Neuronal stem cell (in vitro differentiated cells): ENCODE results near the gene ADARB1.

Source experiments
- DNase-seq: peaks from one replicate; pipeline ENCODE4 v3.0.0-alpha.2; 2013; ENCODE audit warnings: low spot score
- H2AFZ ChIP-seq: one replicate; pipeline ENCODE4 v1.6.1; 2013; ENCODE audit warnings: mild to moderate bottlenecking, low read length, inconsistent platforms
- H2AK5ac ChIP-seq: 2 replicates; pipeline ENCODE4 v1.6.1; 2013; ENCODE audit warnings: low read depth, mild to moderate bottlenecking, inconsistent platforms, low read length, moderate library complexity, mixed read lengths
- H2BK120ac ChIP-seq: 2 replicates; pipeline ENCODE4 v1.6.1; 2013; ENCODE audit warnings: low read depth, mild to moderate bottlenecking, inconsistent platforms, low read length, moderate library complexity, mixed read lengths
- H2BK12ac ChIP-seq: one replicate; pipeline ENCODE4 v1.6.1; 2013; ENCODE audit warnings: low read length, inconsistent platforms
- H2BK15ac ChIP-seq: 2 replicates; pipeline ENCODE4 v1.6.1; 2013; ENCODE audit warnings: mild to moderate bottlenecking, low read length, inconsistent platforms, mixed read lengths
- H2BK5ac ChIP-seq: one replicate; pipeline ENCODE4 v1.6.1; 2013; ENCODE audit warnings: inconsistent platforms, mild to moderate bottlenecking, low read length, moderate library complexity
- H3K14ac ChIP-seq: one replicate; pipeline ENCODE4 v1.6.1; 2013; ENCODE audit warnings: low read length, inconsistent platforms
- H3K18ac ChIP-seq: 2 replicates; pipeline ENCODE4 v1.6.1; 2013; ENCODE audit warnings: low read length, inconsistent platforms
- H3K23ac ChIP-seq: 2 replicates; pipeline ENCODE4 v1.6.1; 2013; ENCODE audit warnings: low read depth, mild to moderate bottlenecking, mixed read lengths, low read length, inconsistent platforms; ENCODE audit not compliant: poor library complexity
- H3K27ac ChIP-seq: replicated peaks from 3 replicates; pipeline ENCODE4 v1.5.1; 2013; ENCODE audit warnings: low read length, inconsistent platforms
- H3K27me3 ChIP-seq, 3 experiments: 2 replicates each; pipeline ENCODE4 v1.6.1; 2013; ENCODE audit warnings: low read length in 3 of 3, mild to moderate bottlenecking in 2 of 3, inconsistent platforms in 1 of 3, low read depth in 1 of 3, mixed read lengths in 1 of 3, moderate library complexity in 1 of 3; ENCODE audit not compliant: control insufficient read depth in 3 of 3, insufficient read depth in 3 of 3
- H3K36me3 ChIP-seq, 2 donors: replicated peaks in 1 of 2; 2 replicates each; pipeline ENCODE4 v1.6.1; 2013; ENCODE audit warnings: low read length in 2 of 2; ENCODE audit not compliant: control insufficient read depth in 2 of 2, insufficient read depth in 2 of 2
- H3K4ac ChIP-seq: 2 replicates; pipeline ENCODE4 v1.6.1; 2013; ENCODE audit warnings: inconsistent platforms, mild to moderate bottlenecking, low read length, moderate library complexity
- H3K4me1 ChIP-seq, 2 donors: 1 replicate in 1 of 2; 2 replicates in 1 of 2; pipeline ENCODE4 v1.6.1; 2013; ENCODE audit warnings: low read length in 2 of 2, low read depth in 1 of 2; ENCODE audit not compliant: control insufficient read depth in 2 of 2, insufficient read depth in 1 of 2
- H3K4me2 ChIP-seq: one replicate; pipeline ENCODE4 v1.6.1; 2013; ENCODE audit warnings: mild to moderate bottlenecking, low read length, inconsistent platforms; ENCODE audit not compliant: insufficient read depth, poor library complexity, severe bottlenecking
- H3K4me3 ChIP-seq, 2 donors: 2 replicates each; pipeline ENCODE4 v1.5.1; 2013; ENCODE audit warnings: low read length in 2 of 2, mild to moderate bottlenecking in 2 of 2, inconsistent platforms in 1 of 2, moderate library complexity in 1 of 2
- H3K79me1 ChIP-seq: one replicate; pipeline ENCODE4 v1.6.1; 2013; ENCODE audit warnings: low read depth, mild to moderate bottlenecking, inconsistent platforms, low read length, moderate library complexity
- H3K9ac ChIP-seq: one replicate; pipeline ENCODE4 v1.6.1; 2013; ENCODE audit warnings: mild to moderate bottlenecking, low read depth, low read length, inconsistent platforms; ENCODE audit not compliant: poor library complexity
- H3K9me3 ChIP-seq, 2 donors: replicated peaks in 1 of 2; 2 replicates each; pipeline versions ENCODE3 to v1.6.1; 2013; ENCODE audit warnings: low read length in 2 of 2, mild to moderate bottlenecking in 2 of 2, inconsistent platforms in 1 of 2, low read depth in 1 of 2, mixed read lengths in 1 of 2, moderate library complexity in 1 of 2; ENCODE audit not compliant: control insufficient read depth in 2 of 2, insufficient read depth in 1 of 2
- H4K8ac ChIP-seq: one replicate; pipeline ENCODE4 v1.6.1; 2013; ENCODE audit warnings: low read depth, mild to moderate bottlenecking, inconsistent platforms, low read length, moderate library complexity
- H4K91ac ChIP-seq: one replicate; pipeline ENCODE4 v1.6.1; 2013; ENCODE audit warnings: low read length, low read depth, mild to moderate bottlenecking, inconsistent platforms; ENCODE audit not compliant: poor library complexity
- WGBS, 2 donors: extraction: QIAGEN DNeasy Blood & Tissue Kit; methylation state at CpG; one replicate each; pipeline ENCODE4 v1.1.7; 2013; ENCODE audit warnings: missing lambda C conversion rate in 2 of 2, mixed read lengths in 1 of 2; ENCODE audit not compliant: insufficient read length in 2 of 2, insufficient replicate concordance in 1 of 2; ENCODE audit errors: extremely low coverage in 2 of 2; 5-methylcytosine and 5-hydroxymethylcytosine counted together

The ADARB1 gene

DNA sequence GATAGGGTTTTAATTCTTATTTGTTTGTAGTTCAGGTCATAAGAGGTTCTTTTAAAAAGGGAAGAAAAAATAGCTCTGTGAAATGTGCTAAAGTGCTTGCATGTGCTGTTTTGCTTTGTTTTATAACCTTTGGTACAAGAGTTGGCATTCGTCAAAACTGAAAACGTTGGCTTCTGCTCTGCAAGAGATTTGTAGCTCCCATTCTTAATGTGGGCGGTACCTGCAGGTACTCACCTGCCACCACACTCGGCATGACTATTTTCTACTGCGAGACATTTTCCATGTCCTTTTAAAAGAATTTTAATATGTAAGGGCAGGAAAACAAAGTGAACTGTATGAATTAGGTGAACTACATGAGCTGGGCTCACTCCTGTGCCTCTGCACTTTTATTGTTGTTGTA, 92.6 kb downstream of the ADARB1 start:
- H2BK5ac ChIP-seq, result no peak overlapping the region
- H4K91ac ChIP-seq, result no peak overlapping the region
- no peak overlapping the region for H4K8ac ChIP-seq
- no CpG with 5 or more reads among the region's 5 CpGs for WGBS, 2 donors
- H3K23ac ChIP-seq, result no peak overlapping the region
- H3K9ac ChIP-seq, result no peak overlapping the region
- H3K14ac ChIP-seq, result no peak overlapping the region
- no peak overlapping the region for H2AK5ac ChIP-seq
- H2BK12ac ChIP-seq, result no peak overlapping the region
- no peak overlapping the region for H3K18ac ChIP-seq
- H3K9me3 ChIP-seq, result no peaks in the 10 kb centered on the region
- no peak overlapping the region for H3K4me3 ChIP-seq
- H3K4ac ChIP-seq, result no peak overlapping the region
- DNase-seq, result no peak
- H3K27me3 ChIP-seq, result no peaks in the 10 kb centered on the region
- H2BK15ac ChIP-seq, result no peak overlapping the region
- H3K79me1 ChIP-seq, result no peaks in the 10 kb centered on the region
- no peak overlapping the region for H3K27ac ChIP-seq
- no peak overlapping the region for H2AFZ ChIP-seq
- H3K36me3 ChIP-seq, result no peaks in the 10 kb centered on the region
- no peak overlapping the region for H3K4me2 ChIP-seq
- H2BK120ac ChIP-seq, result no peak overlapping the region
- H3K4me1 ChIP-seq, result peaks cover 9% of the 10 kb centered on the region in 2 donors

DNA sequence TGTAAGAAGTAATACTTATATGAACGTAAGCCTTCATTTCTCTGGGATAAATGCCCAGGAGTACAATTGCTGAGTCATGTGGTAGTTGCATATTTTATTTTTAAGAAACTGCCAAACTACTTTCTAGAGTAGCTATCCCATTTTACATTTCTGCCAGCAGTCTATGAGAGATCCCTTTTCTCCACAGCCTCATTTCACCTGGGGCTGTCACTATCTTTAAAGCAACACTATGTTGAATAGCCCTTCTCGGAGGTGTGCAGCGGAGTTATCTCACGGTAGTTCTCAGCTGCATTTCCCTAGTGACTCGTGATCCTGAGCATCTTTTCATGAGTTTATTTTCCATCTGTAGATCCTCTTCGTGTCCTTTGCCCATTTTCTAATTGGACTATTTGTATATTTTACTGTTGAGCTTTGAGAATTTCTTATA, 93.4 kb downstream of the ADARB1 start:
- H3K4me1 ChIP-seq, result peaks cover 8 to 9% of the 10 kb centered on the region in 2 donors
- H3K9ac ChIP-seq, result no peak overlapping the region
- WGBS, 2 donors, result no CpG with 5 or more reads among the region's 6 CpGs
- no peaks in the 10 kb centered on the region for H3K36me3 ChIP-seq
- H3K4me2 ChIP-seq, result no peak overlapping the region
- H2BK12ac ChIP-seq, result no peak overlapping the region
- no peak overlapping the region for H3K27ac ChIP-seq
- H3K27me3 ChIP-seq, result no peaks in the 10 kb centered on the region
- no peak overlapping the region for H2BK120ac ChIP-seq
- H4K8ac ChIP-seq, result no peak overlapping the region
- no peak overlapping the region for H3K4ac ChIP-seq
- no peaks in the 10 kb centered on the region for H3K9me3 ChIP-seq
- H3K4me3 ChIP-seq, result no peak overlapping the region
- DNase-seq, result no peak
- no peak overlapping the region for H3K14ac ChIP-seq
- H3K23ac ChIP-seq, result no peak overlapping the region
- H3K79me1 ChIP-seq, result no peaks in the 10 kb centered on the region
- H2BK15ac ChIP-seq, result no peak overlapping the region
- no peak overlapping the region for H2AK5ac ChIP-seq
- no peak overlapping the region for H3K18ac ChIP-seq
- H2BK5ac ChIP-seq, result no peak overlapping the region
- no peak overlapping the region for H4K91ac ChIP-seq
- no peak overlapping the region for H2AFZ ChIP-seq

GRCh38 chr21:45168522-45168921, 94.1 kb downstream of the ADARB1 start:
- H3K4me3 ChIP-seq, result no peak overlapping the region
- no peak overlapping the region for H3K4ac ChIP-seq
- H3K79me1 ChIP-seq, result no peaks in the 10 kb centered on the region
- H3K27me3 ChIP-seq, result no peaks in the 10 kb centered on the region
- no peak overlapping the region for H4K8ac ChIP-seq
- no peak overlapping the region for H2BK12ac ChIP-seq
- no peak overlapping the region for H2AFZ ChIP-seq
- no peak overlapping the region for H2BK15ac ChIP-seq
- no peaks in the 10 kb centered on the region for H3K36me3 ChIP-seq
- H3K4me1 ChIP-seq, result peaks cover 8 to 9% of the 10 kb centered on the region in 2 donors
- no peak overlapping the region for H3K14ac ChIP-seq
- no peak overlapping the region for H2BK5ac ChIP-seq
- H3K4me2 ChIP-seq, result no peak overlapping the region
- H3K18ac ChIP-seq, result no peak overlapping the region
- WGBS, 2 donors, result no CpG with 5 or more reads among the region's 7 CpGs
- H3K9me3 ChIP-seq, result no peaks in the 10 kb centered on the region
- H3K9ac ChIP-seq, result no peak overlapping the region
- H3K23ac ChIP-seq, result no peak overlapping the region
- no peak overlapping the region for H3K27ac ChIP-seq
- H2BK120ac ChIP-seq, result no peak overlapping the region
- no peak overlapping the region for H2AK5ac ChIP-seq
- no peak overlapping the region for H4K91ac ChIP-seq
- DNase-seq, result no peak

DNA sequence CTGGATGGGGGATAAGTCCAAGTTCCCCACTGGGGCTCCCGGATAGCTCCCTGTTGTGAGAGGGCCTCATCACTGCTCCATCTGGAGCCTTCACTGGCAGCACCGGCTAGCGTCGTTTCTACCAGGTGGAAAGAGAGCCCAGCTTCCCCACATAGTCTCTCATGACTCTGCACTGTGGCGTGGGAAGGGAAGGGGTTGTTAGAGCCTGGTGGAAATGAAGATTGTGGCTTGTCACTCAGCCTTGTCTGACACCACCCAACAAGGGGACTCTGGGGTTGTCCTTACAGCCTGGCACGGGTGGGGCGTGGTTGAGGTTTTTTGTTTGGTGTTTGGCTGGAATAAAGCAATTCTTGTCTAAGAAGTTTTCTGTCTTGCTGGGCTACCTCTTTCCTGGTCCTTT, 94.6 kb downstream of the ADARB1 start:
- H3K23ac ChIP-seq, result no peak overlapping the region
- no peak for DNase-seq
- no CpG with 5 or more reads among the region's 7 CpGs for WGBS, 2 donors

More for the DNA sequence above, 94.6 kb downstream of the ADARB1 start:
- Histone ChIP-seq H3K4ac (no peak overlapping the region), H4K8ac (no peak overlapping the region), H3K27ac (no peak overlapping the region), H3K9me3 (no peaks in the 10 kb centered on the region), H3K9ac (no peak overlapping the region), H3K4me2 (no peak overlapping the region), H3K18ac (no peak overlapping the region), H2AK5ac (no peak overlapping the region), H2AFZ (peak overlapping the region; percentile 58), H2BK15ac (no peak overlapping the region), H3K14ac (no peak overlapping the region), H2BK120ac (no peak overlapping the region), H4K91ac (no peak overlapping the region), H3K27me3 (no peaks in the 10 kb centered on the region), H2BK12ac (no peak overlapping the region), H3K4me3 (no peak overlapping the region), H2BK5ac (no peak overlapping the region), H3K79me1 (no peaks in the 10 kb centered on the region), H3K36me3 (no peaks in the 10 kb centered on the region), H3K4me1 (peaks cover 8 to 9% of the 10 kb centered on the region in 2 donors)
